Neutrophil (primary cell): ENCODE results near the gene RETREG2.

Source experiments
- H3K27ac ChIP-seq: fragments of 200-600 bp; sonication (generic); 2 replicates; pipeline ENCODE4 v1.5.1; 2016; ENCODE audit warnings: mild to moderate bottlenecking, moderate library complexity
- H3K27me3 ChIP-seq: fragments of 200-600 bp; sonication (generic); 2 replicates; pipeline ENCODE4 v1.6.0; 2016; ENCODE audit warnings: mild to moderate bottlenecking
- H3K36me3 ChIP-seq: fragments of 200-600 bp; sonication (generic); 2 replicates; pipeline ENCODE4 v1.5.1; 2017
- H3K4me1 ChIP-seq, 2 experiments: fragments of 200-600 bp in 1 of 2; sonication (generic) in 1 of 2; 1 replicate in 1 of 2; 2 replicates in 1 of 2; pipeline versions ENCODE4 v1.5.1 to v1.6.1; 2013 to 2016; ENCODE audit warnings: low read depth in 1 of 2, low read length in 1 of 2, mild to moderate bottlenecking in 1 of 2, moderate library complexity in 1 of 2; ENCODE audit not compliant: control insufficient read depth in 1 of 2, insufficient read depth in 1 of 2
- H3K4me3 ChIP-seq, 2 experiments: fragments of 200-600 bp in 1 of 2; sonication (generic) in 1 of 2; 1 replicate in 1 of 2; 2 replicates in 1 of 2; pipeline ENCODE4 v1.5.1; 2013 to 2016; ENCODE audit warnings: low read depth in 1 of 2, low read length in 1 of 2, mild to moderate bottlenecking in 1 of 2, moderate library complexity in 1 of 2
- H3K9me3 ChIP-seq: fragments of 200-600 bp; sonication (generic); 2 replicates; pipeline ENCODE4 v1.5.1; 2016
- TF ChIP-seq, protein P1 (sequence below): fragments of 200-600 bp; sonication (generic); IDR thresholded peaks from 2 replicates; pipeline ENCODE4 v1.5.1; 2016; ENCODE audit warnings: antibody characterized with exemption

Gene RETREG2, protein sequence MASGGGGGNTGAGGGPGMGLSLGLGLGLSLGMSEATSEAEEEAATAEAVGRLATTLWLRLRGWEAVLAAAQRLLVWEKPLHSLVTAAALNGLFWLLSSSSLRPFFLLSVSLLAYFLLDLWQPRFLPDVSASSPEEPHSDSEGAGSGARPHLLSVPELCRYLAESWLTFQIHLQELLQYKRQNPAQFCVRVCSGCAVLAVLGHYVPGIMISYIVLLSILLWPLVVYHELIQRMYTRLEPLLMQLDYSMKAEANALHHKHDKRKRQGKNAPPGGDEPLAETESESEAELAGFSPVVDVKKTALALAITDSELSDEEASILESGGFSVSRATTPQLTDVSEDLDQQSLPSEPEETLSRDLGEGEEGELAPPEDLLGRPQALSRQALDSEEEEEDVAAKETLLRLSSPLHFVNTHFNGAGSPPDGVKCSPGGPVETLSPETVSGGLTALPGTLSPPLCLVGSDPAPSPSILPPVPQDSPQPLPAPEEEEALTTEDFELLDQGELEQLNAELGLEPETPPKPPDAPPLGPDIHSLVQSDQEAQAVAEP

DNA sequence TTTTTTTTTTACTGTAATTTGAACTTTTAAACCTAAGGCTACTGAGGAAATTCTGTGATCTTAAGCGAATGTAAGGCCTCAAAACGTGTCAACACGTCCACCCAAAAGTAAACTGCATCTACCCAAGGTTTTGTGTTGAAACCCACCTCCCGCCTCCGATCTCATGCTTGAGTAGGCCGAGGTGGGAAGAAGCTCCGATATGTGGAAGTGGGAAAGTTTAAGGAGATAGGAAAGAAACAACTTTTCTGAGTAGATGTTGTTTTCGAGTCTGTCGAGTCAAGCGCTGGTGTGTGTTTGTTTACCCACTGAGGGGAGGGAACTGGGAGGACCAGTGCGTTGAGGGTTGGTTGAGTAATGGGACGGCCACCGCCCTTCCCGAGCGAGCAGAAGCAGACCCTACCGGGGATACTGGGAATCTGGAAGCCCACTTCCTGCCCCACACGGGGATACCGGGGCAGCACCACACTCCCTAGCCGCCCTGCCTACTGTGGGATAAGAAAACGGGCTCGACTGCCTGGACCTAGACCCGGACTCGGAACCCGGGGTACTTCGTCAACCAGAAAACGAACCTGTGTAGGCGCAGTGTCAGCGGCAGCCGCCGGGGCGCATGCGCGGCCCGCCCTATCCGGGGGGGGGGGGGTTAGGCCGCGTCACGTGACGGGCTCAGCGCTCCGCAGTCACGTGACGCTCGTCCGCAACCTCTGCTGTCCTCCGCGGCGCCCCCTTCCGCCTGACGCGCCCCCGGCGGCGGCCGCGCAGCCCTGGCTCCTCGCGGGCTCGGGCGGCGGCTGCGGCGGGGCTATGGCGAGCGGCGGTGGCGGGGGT, at the start of gene RETREG2:
Gene RETREG2 (plus strand): TSS at position 724 of the 825 bp plus-strand sequence. CDS start 78 bp downstream, at position 802.
- Histone ChIP-seq H3K4me1 (peaks cover 61 to 72% of the 10 kb centered on the region in 2 experiments), H3K36me3 (peaks cover 63% of the 10 kb centered on the region), H3K27ac (peak within 1 kb of the TSS; percentile 100), H3K9me3 (no peaks in the 10 kb centered on the region), H3K4me3 (peak within 1 kb of the TSS; percentile 84 to 95), H3K27me3 (no peaks in the 10 kb centered on the region)
- TF ChIP-seq, protein P1, sequence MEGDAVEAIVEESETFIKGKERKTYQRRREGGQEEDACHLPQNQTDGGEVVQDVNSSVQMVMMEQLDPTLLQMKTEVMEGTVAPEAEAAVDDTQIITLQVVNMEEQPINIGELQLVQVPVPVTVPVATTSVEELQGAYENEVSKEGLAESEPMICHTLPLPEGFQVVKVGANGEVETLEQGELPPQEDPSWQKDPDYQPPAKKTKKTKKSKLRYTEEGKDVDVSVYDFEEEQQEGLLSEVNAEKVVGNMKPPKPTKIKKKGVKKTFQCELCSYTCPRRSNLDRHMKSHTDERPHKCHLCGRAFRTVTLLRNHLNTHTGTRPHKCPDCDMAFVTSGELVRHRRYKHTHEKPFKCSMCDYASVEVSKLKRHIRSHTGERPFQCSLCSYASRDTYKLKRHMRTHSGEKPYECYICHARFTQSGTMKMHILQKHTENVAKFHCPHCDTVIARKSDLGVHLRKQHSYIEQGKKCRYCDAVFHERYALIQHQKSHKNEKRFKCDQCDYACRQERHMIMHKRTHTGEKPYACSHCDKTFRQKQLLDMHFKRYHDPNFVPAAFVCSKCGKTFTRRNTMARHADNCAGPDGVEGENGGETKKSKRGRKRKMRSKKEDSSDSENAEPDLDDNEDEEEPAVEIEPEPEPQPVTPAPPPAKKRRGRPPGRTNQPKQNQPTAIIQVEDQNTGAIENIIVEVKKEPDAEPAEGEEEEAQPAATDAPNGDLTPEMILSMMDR = peak; percentile 80

DNA sequence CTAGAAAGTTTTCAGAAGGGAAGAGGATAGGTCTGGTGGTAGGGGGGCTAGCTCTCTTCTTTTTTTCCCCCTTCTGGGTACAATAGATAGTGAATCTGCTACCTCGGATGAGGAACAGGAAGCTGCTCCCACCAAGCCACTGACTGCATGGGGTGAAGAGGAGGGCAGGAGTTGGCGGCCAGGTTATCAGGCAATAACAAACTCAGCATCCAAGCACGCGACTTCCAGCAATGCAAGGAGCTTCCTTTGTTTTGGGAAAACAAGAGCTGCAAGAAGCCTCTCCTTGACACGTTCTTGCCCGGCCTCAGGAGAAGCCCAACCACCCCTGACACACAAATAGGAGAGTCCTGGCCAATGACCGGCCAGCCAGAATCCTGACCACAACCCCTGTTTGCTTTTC, 49.7 kb upstream of the RETREG2 start:
- no peak overlapping the region for H3K4me3 ChIP-seq
- TF ChIP-seq, protein P1 = no peak
- H3K27ac ChIP-seq = no peak overlapping the region
- no peaks in the 10 kb centered on the region for H3K9me3 ChIP-seq
- no peaks in the 10 kb centered on the region for H3K27me3 ChIP-seq
- H3K36me3 ChIP-seq = no peaks in the 10 kb centered on the region
- H3K4me1 ChIP-seq = no peaks in the 10 kb centered on the region

DNA sequence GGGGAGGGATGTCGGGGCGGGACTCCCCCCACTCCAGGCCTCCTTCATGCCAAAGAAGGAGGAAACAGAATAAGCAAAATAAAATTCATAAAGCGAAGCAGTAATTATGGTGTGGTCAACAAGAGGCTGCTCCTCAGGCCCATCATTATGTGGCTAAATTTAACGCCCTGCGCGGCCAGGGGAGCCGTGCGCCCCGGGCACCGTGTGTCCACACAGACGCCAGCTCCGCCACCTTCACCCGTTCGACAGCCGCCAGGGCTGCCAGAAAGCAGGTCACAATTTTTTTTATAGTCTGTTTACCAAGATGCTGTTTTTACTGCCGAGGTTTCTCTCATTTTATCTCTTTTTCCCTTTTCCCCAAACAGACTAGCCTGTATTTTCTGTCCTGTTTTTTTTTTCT, 48.5 kb upstream of the RETREG2 start:
- no peaks in the 10 kb centered on the region for H3K27me3 ChIP-seq
- no peak overlapping the region for H3K27ac ChIP-seq
- peaks cover 0 to 3% of the 10 kb centered on the region in 2 experiments for H3K4me1 ChIP-seq
- H3K9me3 ChIP-seq = no peaks in the 10 kb centered on the region
- TF ChIP-seq, protein P1 = no peak
- H3K4me3 ChIP-seq = no peak overlapping the region
- H3K36me3 ChIP-seq = no peaks in the 10 kb centered on the region

DNA sequence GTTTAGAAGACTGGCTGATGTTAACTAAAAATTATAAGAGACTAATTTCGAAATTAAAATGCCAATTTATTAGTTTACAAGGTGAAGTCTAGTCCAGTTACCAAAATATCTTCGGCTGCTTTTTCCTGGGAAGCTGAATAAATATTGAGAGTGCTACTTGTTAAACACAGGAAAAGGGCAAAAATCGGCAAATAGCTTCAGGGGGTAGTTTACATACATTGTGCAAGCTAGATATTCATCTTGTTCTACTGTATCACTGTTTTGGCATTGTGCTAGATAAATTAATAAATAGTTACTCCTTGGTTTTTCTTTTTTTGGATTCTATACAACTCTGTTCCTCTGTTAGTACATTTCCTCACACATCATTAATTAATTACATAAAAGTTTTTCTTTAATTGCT, 46.7 kb upstream of the RETREG2 start:
- Histone ChIP-seq H3K4me1 (peaks cover 0 to 3% of the 10 kb centered on the region in 2 experiments), H3K27me3 (no peaks in the 10 kb centered on the region), H3K36me3 (no peaks in the 10 kb centered on the region), H3K27ac (no peak overlapping the region), H3K4me3 (no peak overlapping the region), H3K9me3 (no peaks in the 10 kb centered on the region)
- TF ChIP-seq, protein P1 = no peak

DNA sequence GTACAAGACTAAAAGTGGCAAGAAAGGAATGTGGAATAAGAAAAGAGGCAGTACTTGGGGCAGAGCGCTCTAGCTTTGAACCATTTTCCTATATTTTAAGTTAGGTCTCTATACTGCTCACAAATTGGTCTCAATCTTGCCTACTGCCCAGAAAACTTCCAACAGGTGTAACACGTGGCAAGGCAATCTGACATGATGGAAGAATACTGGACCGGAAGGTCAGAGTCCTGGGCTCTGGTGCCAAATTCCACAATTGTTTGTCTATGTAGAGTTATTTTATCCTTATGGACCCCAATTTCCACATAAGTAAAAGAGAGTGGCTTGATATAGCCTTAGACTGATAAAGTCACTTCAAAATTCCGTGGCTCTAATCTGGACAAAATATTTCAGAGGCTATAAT, 46.3 kb upstream of the RETREG2 start:
- no peak overlapping the region for H3K27ac ChIP-seq
- no peaks in the 10 kb centered on the region for H3K27me3 ChIP-seq
- no peaks in the 10 kb centered on the region for H3K36me3 ChIP-seq
- no peaks in the 10 kb centered on the region for H3K9me3 ChIP-seq
- TF ChIP-seq, protein P1 = no peak
- H3K4me1 ChIP-seq = peaks cover 0 to 3% of the 10 kb centered on the region in 2 experiments
- no peak overlapping the region for H3K4me3 ChIP-seq
